HEK293T (cell line): ENCODE results near the gene PAX2.

ENCODE experiments used
- BHLHE40 ChIP-seq: fragments of 450-650 bp; IDR thresholded peaks from 2 replicates; pipeline ENCODE4 v1.6.1; 2016; ENCODE audit warnings: mild to moderate bottlenecking, moderate library complexity, borderline replicate concordance
- CTBP1 ChIP-seq: fragments of 450-650 bp; IDR thresholded peaks from 2 replicates; pipeline ENCODE4 v1.6.1; 2016; ENCODE audit warnings: borderline replicate concordance
- SUZ12 ChIP-seq: fragments of 450-650 bp; IDR thresholded peaks from 2 replicates; pipeline ENCODE4 v1.6.1; 2016; ENCODE audit warnings: mild to moderate bottlenecking

- TF ChIP-seq CTBP1 (no peak), SUZ12 (no peak), BHLHE40 (no peak)
Observed at GRCh38 chr10:100713859-100714565, 31.4 kb upstream of the PAX2 start.
